ENCODE measurements around the gene CCDC152.

- no peak for TF ChIP-seq MYC (IDR thresholded peaks at IDR 0.05; ENCODE audit: insufficient read depth, insufficient read length, insufficient replicate concordance, low read length, severe bottlenecking)
- no peak for TF ChIP-seq ESRRA (IDR thresholded peaks at IDR 0.05; ENCODE audit: low read length)
- TF ChIP-seq NR2C1 (IDR thresholded peaks at IDR 0.05), result no peak
- no peak for TF ChIP-seq PKNOX1 (IDR thresholded peaks at IDR 0.05)
- no peak for TF ChIP-seq RAD21 (IDR thresholded peaks at IDR 0.05; ENCODE audit: insufficient read depth, low read depth, low read length)
- TF ChIP-seq SMC3 (IDR thresholded peaks at IDR 0.05; ENCODE audit: borderline replicate concordance, low read length), result no peak
- no peak for TF ChIP-seq ATF7 (IDR thresholded peaks at IDR 0.05; ENCODE audit: low read depth)
- TF ChIP-seq, protein P1, sequence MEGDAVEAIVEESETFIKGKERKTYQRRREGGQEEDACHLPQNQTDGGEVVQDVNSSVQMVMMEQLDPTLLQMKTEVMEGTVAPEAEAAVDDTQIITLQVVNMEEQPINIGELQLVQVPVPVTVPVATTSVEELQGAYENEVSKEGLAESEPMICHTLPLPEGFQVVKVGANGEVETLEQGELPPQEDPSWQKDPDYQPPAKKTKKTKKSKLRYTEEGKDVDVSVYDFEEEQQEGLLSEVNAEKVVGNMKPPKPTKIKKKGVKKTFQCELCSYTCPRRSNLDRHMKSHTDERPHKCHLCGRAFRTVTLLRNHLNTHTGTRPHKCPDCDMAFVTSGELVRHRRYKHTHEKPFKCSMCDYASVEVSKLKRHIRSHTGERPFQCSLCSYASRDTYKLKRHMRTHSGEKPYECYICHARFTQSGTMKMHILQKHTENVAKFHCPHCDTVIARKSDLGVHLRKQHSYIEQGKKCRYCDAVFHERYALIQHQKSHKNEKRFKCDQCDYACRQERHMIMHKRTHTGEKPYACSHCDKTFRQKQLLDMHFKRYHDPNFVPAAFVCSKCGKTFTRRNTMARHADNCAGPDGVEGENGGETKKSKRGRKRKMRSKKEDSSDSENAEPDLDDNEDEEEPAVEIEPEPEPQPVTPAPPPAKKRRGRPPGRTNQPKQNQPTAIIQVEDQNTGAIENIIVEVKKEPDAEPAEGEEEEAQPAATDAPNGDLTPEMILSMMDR (IDR thresholded peaks at IDR 0.05 in 2 of 3, conservative IDR thresholded peaks at IDR 0.05 in 1 of 3; ENCODE audit: control insufficient read depth in 2 of 3, extremely low read depth in 1 of 3, insufficient read depth in 1 of 3, low read depth in 3 of 3, low read length in 3 of 3), result no peak
Measured at GRCh38 chr5:42772265-42772993, 15.8 kb downstream of the CCDC152 start.
